Ectodermal cell (in vitro differentiated cells): Measurements from ENCODE around the gene DAPK2.
"Not testable (repeated sequence)": the region's sequence is repeated elsewhere in the genome, so short reads cannot be mapped to it uniquely, and the experiment has no call there.

Experiments
- H3K27ac ChIP-seq: 2 replicates; pipeline ENCODE4 v1.7.0; 2013; ENCODE audit warnings: mild to moderate bottlenecking, low read depth, low read length; ENCODE audit not compliant: insufficient read depth, poor library complexity, severe bottlenecking
- H3K27me3 ChIP-seq: 2 replicates; pipeline ENCODE4 v1.7.0; 2013; ENCODE audit warnings: mild to moderate bottlenecking, low read length; ENCODE audit not compliant: insufficient read depth, control insufficient read depth, poor library complexity, severe bottlenecking
- H3K36me3 ChIP-seq: one replicate; pipeline ENCODE4 v1.7.0; 2013; ENCODE audit warnings: low read length; ENCODE audit not compliant: control insufficient read depth, insufficient read depth
- H3K4me1 ChIP-seq: one replicate; pipeline ENCODE4 v1.7.0; 2013; ENCODE audit warnings: low read length; ENCODE audit not compliant: control insufficient read depth, insufficient read depth
- H3K4me3 ChIP-seq: 2 replicates; pipeline ENCODE4 v1.7.0; 2013; ENCODE audit warnings: low read depth, low read length, control low read depth; ENCODE audit not compliant: insufficient read depth
- H3K9me3 ChIP-seq: 2 replicates; pipeline ENCODE4 v1.7.0; 2013; ENCODE audit warnings: mild to moderate bottlenecking, low read length, moderate library complexity; ENCODE audit not compliant: control insufficient read depth
- WGBS, 2 experiments: methylation state at CpG; one replicate each; pipeline ENCODE4 v1.1.7; 2013; ENCODE audit warnings: missing lambda C conversion rate in 2 of 2; 5-methylcytosine and 5-hydroxymethylcytosine counted together

The DAPK2 gene

GRCh38 chr15:63962947-63963721, 83.2 kb downstream of the DAPK2 start:
- 85 to 94% methylated on average over 14 to 15 of the region's 15 CpGs for WGBS, 2 experiments
- H3K27me3 ChIP-seq, H3K4me3 ChIP-seq, H3K4me1 ChIP-seq, H3K9me3 ChIP-seq, H3K27ac ChIP-seq, H3K36me3 ChIP-seq: not testable (repeated sequence)

GRCh38 chr15:63953524-63953923, 92.8 kb downstream of the DAPK2 start:
- no peaks in the 10 kb centered on the region for H3K36me3 ChIP-seq
- H3K9me3 ChIP-seq: no peaks in the 10 kb centered on the region
- H3K4me1 ChIP-seq: no peaks in the 10 kb centered on the region
- no peak overlapping the region for H3K27ac ChIP-seq
- H3K4me3 ChIP-seq: no peak overlapping the region
- H3K27me3 ChIP-seq: no peaks in the 10 kb centered on the region
- WGBS, 2 experiments: 20 to 33% methylated on average over 1 of the region's 2 CpGs

GRCh38 chr15:63950911-63951481, 95.3 kb downstream of the DAPK2 start:
- H3K27ac ChIP-seq: no peak overlapping the region
- no peaks in the 10 kb centered on the region for H3K27me3 ChIP-seq
- H3K9me3 ChIP-seq: no peaks in the 10 kb centered on the region
- H3K4me3 ChIP-seq: no peak overlapping the region
- WGBS, 2 experiments: 94 to 99% methylated on average over 6 of the region's 6 CpGs
- H3K36me3 ChIP-seq: no peaks in the 10 kb centered on the region
- no peaks in the 10 kb centered on the region for H3K4me1 ChIP-seq

GRCh38 chr15:63948971-63949370, 97.3 kb downstream of the DAPK2 start:
- no peak overlapping the region for H3K4me3 ChIP-seq
- H3K36me3 ChIP-seq: no peaks in the 10 kb centered on the region
- H3K9me3 ChIP-seq: no peaks in the 10 kb centered on the region
- H3K4me1 ChIP-seq: no peaks in the 10 kb centered on the region
- no peaks in the 10 kb centered on the region for H3K27me3 ChIP-seq
- no peak overlapping the region for H3K27ac ChIP-seq
- 90 to 92% methylated on average over 2 of the region's 2 CpGs for WGBS, 2 experiments

- 92 to 95% methylated on average over 5 of the region's 5 CpGs for WGBS, 2 experiments
- Histone ChIP-seq H3K4me1 (no peaks in the 10 kb centered on the region), H3K27me3 (no peaks in the 10 kb centered on the region), H3K27ac (no peak overlapping the region), H3K9me3 (no peaks in the 10 kb centered on the region), H3K4me3 (no peak overlapping the region), H3K36me3 (no peaks in the 10 kb centered on the region)
Observed at GRCh38 chr15:63948436-63948835, 97.8 kb downstream of the DAPK2 start.

GRCh38 chr15:63947228-63947627, 99.1 kb downstream of the DAPK2 start:
- WGBS, 2 experiments: 91 to 95% methylated on average over 4 of the region's 4 CpGs
- Histone ChIP-seq H3K36me3 (no peaks in the 10 kb centered on the region), H3K9me3 (no peaks in the 10 kb centered on the region), H3K27ac (no peak overlapping the region), H3K27me3 (no peaks in the 10 kb centered on the region), H3K4me1 (no peaks in the 10 kb centered on the region), H3K4me3 (no peak overlapping the region)

- Histone ChIP-seq H3K27me3 (no peaks in the 10 kb centered on the region), H3K4me1 (no peaks in the 10 kb centered on the region), H3K27ac (no peak overlapping the region), H3K36me3 (no peaks in the 10 kb centered on the region), H3K9me3 (no peaks in the 10 kb centered on the region), H3K4me3 (no peak overlapping the region)
- WGBS, 2 experiments: 92 to 93% methylated on average over 4 of the region's 4 CpGs
Observed at GRCh38 chr15:63946524-63947065, 99.7 kb downstream of the DAPK2 start.

- H3K9me3 ChIP-seq: no peaks in the 10 kb centered on the region
- H3K4me3 ChIP-seq: no peak overlapping the region
- no peaks in the 10 kb centered on the region for H3K4me1 ChIP-seq
- H3K36me3 ChIP-seq: no peaks in the 10 kb centered on the region
- no peak overlapping the region for H3K27ac ChIP-seq
- 92% methylated on average over 9 of the region's 9 CpGs for whole genome bisulfite sequencing, 2 experiments
- H3K27me3 ChIP-seq: no peaks in the 10 kb centered on the region
Observed at GRCh38 chr15:63945838-63946298, 100.4 kb downstream of the DAPK2 start.

GRCh38 chr15:63945007-63945788, 101.1 kb downstream of the DAPK2 start:
- Histone ChIP-seq H3K4me1 (no peaks in the 10 kb centered on the region), H3K36me3 (no peaks in the 10 kb centered on the region), H3K9me3 (no peaks in the 10 kb centered on the region), H3K4me3 (no peak overlapping the region), H3K27me3 (no peaks in the 10 kb centered on the region), H3K27ac (no peak overlapping the region)
- WGBS, 2 experiments: 53 to 58% methylated on average over 8 of the region's 8 CpGs

- WGBS, 2 experiments: 84 to 94% methylated on average over 3 of the region's 3 CpGs
- no peaks in the 10 kb centered on the region for H3K27me3 ChIP-seq
- no peak overlapping the region for H3K4me3 ChIP-seq
Observed at GRCh38 chr15:63944681-63944955, 101.7 kb downstream of the DAPK2 start.

More at GRCh38 chr15:63944681-63944955, 101.7 kb downstream of the DAPK2 start:
- H3K27ac ChIP-seq: no peak overlapping the region
- no peaks in the 10 kb centered on the region for H3K9me3 ChIP-seq
- H3K4me1 ChIP-seq: no peaks in the 10 kb centered on the region
- no peaks in the 10 kb centered on the region for H3K36me3 ChIP-seq
